ENCODE results near the gene ARHGAP26. TPM values are rescaled to one million over a fixed set of nuclear protein-coding genes. Genes with fewer than 3 reads are reported as not detected.
A peak's percentile ranks its signal among the peaks of the same experiment; 100 is the strongest.

Gene ARHGAP26
- polyA plus RNA-seq, 3 donors = 26.5 to 56.8 (median 28.7) TPM

- Histone ChIP-seq H2AFZ (ENCODE audit: insufficient read depth, low read depth, low read length, poor library complexity, severe bottlenecking) (no peak overlapping the region), H3K4me2 (replicated peaks; ENCODE audit: extremely low read depth, low read length, poor library complexity, severe bottlenecking) (peak overlapping the region; percentile 30), H3K27me3 (ENCODE audit: control insufficient read depth in 2 of 2, insufficient read depth in 2 of 2, low read length in 2 of 2) (no peaks in the 10 kb centered on the region), H3K79me2 (ENCODE audit: insufficient read depth, low read length) (peaks cover 99% of the 10 kb centered on the region), H3K27ac (ENCODE audit: low read depth in 1 of 2, low read length in 2 of 2) (peak overlapping the region in 1 of 2 donors; percentile 42), H3K36me3 (replicated peaks in 1 of 2; ENCODE audit: control insufficient read depth in 1 of 2, insufficient read depth in 2 of 2, low read length in 2 of 2) (peaks cover 2 to 12% of the 10 kb centered on the region in 2 donors), H4K20me1 (ENCODE audit: insufficient read depth, low read length) (peaks cover 100% of the 10 kb centered on the region), H3K4me3 (replicated peaks in 1 of 3; ENCODE audit: low read depth in 2 of 3, low read length in 3 of 3) (no peak overlapping the region), H3K4me1 (ENCODE audit: control insufficient read depth in 1 of 2, insufficient read depth in 2 of 2, low read length in 2 of 2) (peaks cover 17 to 30% of the 10 kb centered on the region in 2 donors), H3K9me3 (replicated peaks in 1 of 2; ENCODE audit: control insufficient read depth in 1 of 2, insufficient read depth in 1 of 2, low read length in 2 of 2) (no peaks in the 10 kb centered on the region), H3K9ac (ENCODE audit: insufficient read depth, low read length, poor library complexity, severe bottlenecking) (no peak overlapping the region)
- H3K9me3 Mint-ChIP-seq = no peaks in the 10 kb centered on the region
- intact Hi-C loops (cut with micrococcal nuclease) = no loop called here
- peaks cover 81% of the 10 kb centered on the region for H3K4me1 Mint-ChIP-seq
- WGBS (ENCODE audit: insufficient coverage) = 0% methylated on average over 4 of the region's 10 CpGs
- DNase-seq = peak; percentile 40 to 56 (median 41)
- peaks cover 12 to 50% of the 10 kb centered on the region in 2 donors for H3K36me3 Mint-ChIP-seq
- peak; percentile 67 for TF ChIP-seq CTCF (IDR thresholded peaks at IDR 0.05)
- peak overlapping the region in 1 of 2 donors; percentile 30 for H3K4me3 Mint-ChIP-seq
- H3K27ac Mint-ChIP-seq = peak overlapping the region; percentile 28 to 80 (median 62)
- H3K27me3 Mint-ChIP-seq (ENCODE audit: low read depth in 3 of 3) = peaks cover 0 to 2% (median 0%) of the 10 kb centered on the region in 3 donors
Measured at GRCh38 chr5:142866563-142867275, 96.5 kb downstream of the ARHGAP26 start.

GRCh38 chr5:142869886-142870285 lies 99.7 kb downstream of the ARHGAP26 start:
- Histone ChIP-seq H4K20me1 (ENCODE audit: insufficient read depth, low read length) (peaks cover 100% of the 10 kb centered on the region), H3K4me1 (ENCODE audit: control insufficient read depth in 1 of 2, insufficient read depth in 2 of 2, low read length in 2 of 2) (peaks cover 14 to 27% of the 10 kb centered on the region in 2 donors), H3K79me2 (ENCODE audit: insufficient read depth, low read length) (peaks cover 99% of the 10 kb centered on the region), H3K4me2 (replicated peaks; ENCODE audit: extremely low read depth, low read length, poor library complexity, severe bottlenecking) (no peak overlapping the region), H3K9me3 (replicated peaks in 1 of 2; ENCODE audit: control insufficient read depth in 1 of 2, insufficient read depth in 1 of 2, low read length in 2 of 2) (no peaks in the 10 kb centered on the region), H2AFZ (ENCODE audit: insufficient read depth, low read depth, low read length, poor library complexity, severe bottlenecking) (no peak overlapping the region), H3K27ac (ENCODE audit: low read depth in 1 of 2, low read length in 2 of 2) (no peak overlapping the region), H3K27me3 (ENCODE audit: control insufficient read depth in 2 of 2, insufficient read depth in 2 of 2, low read length in 2 of 2) (no peaks in the 10 kb centered on the region), H3K4me3 (replicated peaks in 1 of 3; ENCODE audit: low read depth in 2 of 3, low read length in 3 of 3) (no peak overlapping the region), H3K9ac (ENCODE audit: insufficient read depth, low read length, poor library complexity, severe bottlenecking) (no peak overlapping the region), H3K36me3 (replicated peaks in 1 of 2; ENCODE audit: control insufficient read depth in 1 of 2, insufficient read depth in 2 of 2, low read length in 2 of 2) (peaks cover 8 to 33% of the 10 kb centered on the region in 2 donors)
- peaks cover 79% of the 10 kb centered on the region for H3K4me1 Mint-ChIP-seq
- H3K4me3 Mint-ChIP-seq = no peak overlapping the region
- H3K27ac Mint-ChIP-seq = no peak overlapping the region
- no peak for TF ChIP-seq CTCF (IDR thresholded peaks at IDR 0.05)
- intact Hi-C loops (cut with micrococcal nuclease) = no loop called here
- DNase-seq = no peak
- peaks cover 0 to 2% (median 0%) of the 10 kb centered on the region in 3 donors for H3K27me3 Mint-ChIP-seq (ENCODE audit: low read depth in 3 of 3)
- H3K9me3 Mint-ChIP-seq = peaks cover 0 to 3% (median 0%) of the 10 kb centered on the region in 7 donors
- peaks cover 26 to 50% of the 10 kb centered on the region in 2 donors for H3K36me3 Mint-ChIP-seq
- WGBS (ENCODE audit: insufficient coverage) = 25% methylated on average over 1 of the region's 3 CpGs
